Duodenal mucosa (tissue), 2 donors: ENCODE measurements around the gene EML6.

Experiments used
- H3K27ac ChIP-seq: one replicate; pipeline ENCODE4 v1.7.0; 2013; ENCODE audit warnings: low read depth, low read length
- H3K27me3 ChIP-seq, 2 donors: one replicate each; pipeline ENCODE4 v1.7.0; 2013; ENCODE audit warnings: low read length in 2 of 2, control low read depth in 1 of 2; ENCODE audit not compliant: insufficient read depth in 2 of 2, control insufficient read depth in 1 of 2
- H3K36me3 ChIP-seq, 2 donors: one replicate each; pipeline ENCODE4 v1.7.0; 2013; ENCODE audit warnings: low read length in 2 of 2, control low read depth in 1 of 2; ENCODE audit not compliant: insufficient read depth in 2 of 2, control insufficient read depth in 1 of 2
- H3K4me1 ChIP-seq, 2 donors: one replicate each; pipeline ENCODE4 v1.7.0; 2013; ENCODE audit warnings: low read length in 2 of 2, control low read depth in 1 of 2; ENCODE audit not compliant: insufficient read depth in 2 of 2, control insufficient read depth in 1 of 2
- H3K4me3 ChIP-seq, 2 donors: one replicate each; pipeline ENCODE4 v1.7.0; 2013; ENCODE audit warnings: low read length in 2 of 2, low read depth in 1 of 2
- H3K9ac ChIP-seq, 2 donors: one replicate each; pipeline ENCODE4 v1.7.0; 2013; ENCODE audit warnings: low read length in 2 of 2, low read depth in 1 of 2
- H3K9me3 ChIP-seq, 2 donors: one replicate each; pipeline ENCODE4 v1.7.0; 2013; ENCODE audit warnings: low read length in 2 of 2, control low read depth in 1 of 2; ENCODE audit not compliant: control insufficient read depth in 1 of 2

Gene EML6

DNA sequence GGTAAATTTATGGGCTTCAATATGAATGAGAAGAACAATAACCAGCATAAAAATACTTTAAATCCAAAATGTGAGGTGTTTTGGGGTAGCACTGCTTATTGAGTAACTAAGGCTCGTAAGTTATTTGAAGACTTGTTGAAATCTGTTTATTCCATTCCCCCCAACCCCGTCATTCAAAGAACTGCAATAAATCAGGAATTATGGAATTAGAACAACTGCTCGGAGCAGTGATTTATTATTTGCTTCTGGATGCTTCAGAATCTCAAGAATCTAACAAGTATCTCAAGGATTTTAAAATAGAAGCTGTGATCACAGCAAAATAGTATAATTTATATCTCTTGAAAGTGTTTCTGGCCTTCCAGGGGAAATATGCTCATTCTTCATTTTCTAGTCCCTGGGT lies 86.8 kb downstream of the EML6 start:
- no peak overlapping the region for H3K27ac ChIP-seq
- H3K9ac ChIP-seq: no peak overlapping the region

DNA sequence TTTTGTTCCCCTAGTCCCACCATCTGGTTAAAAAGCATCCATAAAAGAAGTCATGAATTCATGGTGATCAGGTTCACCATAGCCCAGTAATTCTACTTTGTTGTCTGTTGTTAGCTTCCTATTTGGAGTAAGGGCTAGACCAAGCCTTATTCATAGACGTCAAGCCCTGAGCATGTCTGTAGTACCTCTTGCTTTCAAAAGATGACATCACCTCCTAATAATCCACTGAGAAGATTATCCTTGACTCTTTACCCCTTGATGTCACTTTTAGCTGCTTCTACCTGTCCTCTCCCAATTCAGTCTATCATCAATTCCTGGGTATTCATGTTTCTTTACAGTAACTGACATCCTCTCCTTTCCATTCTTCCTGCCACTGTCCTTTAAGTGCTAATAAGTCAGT lies 90.1 kb downstream of the EML6 start:
- H3K9ac ChIP-seq: no peak overlapping the region
- no peak overlapping the region for H3K27ac ChIP-seq
- no peaks in the 10 kb centered on the region for H3K4me1 ChIP-seq
- no peaks in the 10 kb centered on the region for H3K27me3 ChIP-seq
- no peaks in the 10 kb centered on the region for H3K9me3 ChIP-seq
- H3K4me3 ChIP-seq: no peak overlapping the region
- H3K36me3 ChIP-seq: no peaks in the 10 kb centered on the region

More for the DNA sequence above, 86.8 kb downstream of the EML6 start:
- no peaks in the 10 kb centered on the region for H3K27me3 ChIP-seq
- no peaks in the 10 kb centered on the region for H3K36me3 ChIP-seq
- H3K9me3 ChIP-seq: no peaks in the 10 kb centered on the region
- no peak overlapping the region for H3K4me3 ChIP-seq
- no peaks in the 10 kb centered on the region for H3K4me1 ChIP-seq

DNA sequence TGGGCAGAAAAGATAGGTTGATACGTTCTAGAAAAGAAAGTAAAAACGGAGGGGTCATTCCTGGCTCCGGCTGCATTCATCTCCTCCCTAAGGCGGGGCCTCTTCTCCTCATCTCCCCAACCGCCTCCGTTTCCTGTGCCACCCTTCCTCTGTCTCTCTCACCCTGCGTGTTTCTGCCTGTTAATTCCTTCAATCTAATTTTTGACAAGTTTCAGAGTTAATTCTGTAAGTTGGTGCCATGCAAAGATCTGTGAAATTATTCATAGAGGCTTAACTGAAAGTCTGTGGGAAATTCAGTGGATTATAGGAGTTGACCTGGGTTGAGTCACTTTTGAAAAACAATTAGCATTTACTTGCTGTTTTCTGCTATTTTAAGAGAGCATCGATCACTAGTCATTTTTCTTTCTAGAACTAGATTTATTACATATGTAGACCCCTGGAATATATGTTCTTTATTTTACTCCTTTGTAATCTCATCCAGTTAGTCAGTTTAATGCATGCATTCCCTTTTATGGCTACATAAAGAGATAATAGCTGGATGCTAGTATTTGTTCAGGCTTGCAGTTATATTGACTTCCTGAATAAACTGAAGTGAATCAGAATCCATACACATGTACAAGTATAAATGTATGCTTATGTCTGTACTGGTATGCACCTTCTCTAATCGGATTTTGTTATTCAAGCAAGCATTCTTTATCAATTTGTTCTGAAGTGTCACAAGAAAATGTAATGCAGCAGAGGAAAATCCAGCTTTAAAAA lies 91.1 kb downstream of the EML6 start:
- H3K4me1 ChIP-seq: no peaks in the 10 kb centered on the region
- no peaks in the 10 kb centered on the region for H3K36me3 ChIP-seq
- H3K9me3 ChIP-seq: no peaks in the 10 kb centered on the region
- no peak overlapping the region for H3K9ac ChIP-seq
- no peak overlapping the region for H3K27ac ChIP-seq
- H3K4me3 ChIP-seq: no peak overlapping the region
- H3K27me3 ChIP-seq: no peaks in the 10 kb centered on the region

DNA sequence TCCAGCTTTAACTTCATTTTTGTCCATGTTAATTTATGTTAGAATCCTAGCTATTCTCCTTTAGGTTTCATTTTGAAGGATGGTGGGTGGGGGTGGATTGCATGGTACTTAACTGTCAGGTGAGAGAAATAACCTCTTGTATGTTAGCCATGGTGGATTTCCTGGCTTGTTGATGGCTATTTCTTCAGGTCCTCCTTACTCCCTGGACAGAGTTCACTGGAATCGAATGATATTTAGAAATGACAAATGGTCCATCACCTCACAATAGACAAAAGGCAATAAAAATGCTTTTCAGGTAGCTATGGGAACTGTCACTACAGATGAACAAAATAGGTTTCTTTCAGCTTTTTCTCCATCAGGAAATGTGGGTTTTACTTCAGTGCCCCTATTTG lies 91.7 kb downstream of the EML6 start:
- Histone ChIP-seq H3K9ac (no peak overlapping the region), H3K27me3 (no peaks in the 10 kb centered on the region), H3K4me1 (no peaks in the 10 kb centered on the region), H3K27ac (no peak overlapping the region), H3K9me3 (no peaks in the 10 kb centered on the region), H3K36me3 (no peaks in the 10 kb centered on the region), H3K4me3 (no peak overlapping the region)

DNA sequence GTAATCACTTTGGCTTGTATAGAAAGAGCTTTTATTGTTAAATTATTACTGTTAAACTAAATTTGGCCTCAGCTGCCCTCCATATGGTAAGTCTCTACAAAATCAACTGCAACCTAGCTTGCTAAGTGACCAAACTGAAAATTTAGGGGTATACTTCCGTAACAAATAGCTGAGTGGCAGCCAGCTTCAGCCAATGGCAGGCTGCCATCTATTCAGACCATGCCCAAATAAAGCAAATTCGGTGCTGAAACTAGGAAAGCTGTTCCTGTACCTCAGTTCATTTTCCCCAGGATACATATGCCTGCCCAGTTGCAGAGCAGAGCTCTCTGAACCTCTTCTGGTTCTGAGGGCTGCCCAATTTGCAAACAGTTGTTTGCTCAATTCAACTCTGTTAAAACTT lies 94.8 kb downstream of the EML6 start:
- Histone ChIP-seq H3K4me3 (no peak overlapping the region), H3K9me3 (no peaks in the 10 kb centered on the region), H3K36me3 (no peaks in the 10 kb centered on the region), H3K27ac (no peak overlapping the region), H3K4me1 (no peaks in the 10 kb centered on the region), H3K9ac (no peak overlapping the region), H3K27me3 (no peaks in the 10 kb centered on the region)

DNA sequence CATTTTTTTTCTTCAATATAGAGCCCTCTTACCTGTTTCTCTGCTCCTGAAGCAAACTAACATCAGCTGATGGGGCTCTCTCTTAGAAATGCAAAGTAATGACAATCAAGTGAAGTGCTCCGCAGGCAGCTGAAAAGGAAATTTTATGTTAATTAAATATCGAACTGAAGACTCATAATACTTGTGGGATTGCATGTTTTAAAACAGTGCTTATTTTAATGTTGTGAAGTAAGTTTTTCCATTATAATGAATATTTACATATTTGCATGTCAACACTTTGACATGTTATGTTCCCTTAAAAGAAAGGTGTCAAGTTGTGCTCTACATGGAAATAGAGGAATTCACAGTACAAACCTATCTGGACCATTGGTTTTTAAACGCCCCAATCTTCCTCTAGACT lies 97.1 kb downstream of the EML6 start:
- Histone ChIP-seq H3K4me1 (no peaks in the 10 kb centered on the region), H3K4me3 (no peak overlapping the region), H3K9me3 (no peaks in the 10 kb centered on the region), H3K27me3 (no peaks in the 10 kb centered on the region), H3K27ac (no peak overlapping the region), H3K9ac (no peak overlapping the region), H3K36me3 (no peaks in the 10 kb centered on the region)

DNA sequence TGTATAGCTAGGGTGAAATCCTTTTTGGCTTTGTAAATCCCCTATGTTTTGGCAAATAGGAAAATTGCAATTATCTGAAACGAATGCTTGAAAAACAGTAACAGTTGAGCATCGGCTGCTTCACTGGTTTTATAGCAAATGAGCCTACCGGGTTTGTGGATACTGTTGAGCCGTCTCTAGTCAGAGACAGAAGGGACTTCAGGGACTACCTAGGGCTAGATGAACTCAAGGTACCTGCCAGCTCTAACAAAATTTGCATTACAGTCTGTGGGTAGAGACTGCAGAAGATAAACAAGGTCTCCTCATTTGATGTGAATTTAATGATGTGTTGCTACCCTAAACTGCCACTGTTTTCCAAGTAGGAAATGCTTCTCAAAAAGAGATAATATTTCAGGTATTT lies 101.1 kb downstream of the EML6 start:
- H3K36me3 ChIP-seq: no peaks in the 10 kb centered on the region
- H3K27ac ChIP-seq: no peak overlapping the region
- H3K4me1 ChIP-seq: no peaks in the 10 kb centered on the region
- no peaks in the 10 kb centered on the region for H3K27me3 ChIP-seq
- H3K9ac ChIP-seq: no peak overlapping the region
- no peak overlapping the region for H3K4me3 ChIP-seq
- H3K9me3 ChIP-seq: no peaks in the 10 kb centered on the region

DNA sequence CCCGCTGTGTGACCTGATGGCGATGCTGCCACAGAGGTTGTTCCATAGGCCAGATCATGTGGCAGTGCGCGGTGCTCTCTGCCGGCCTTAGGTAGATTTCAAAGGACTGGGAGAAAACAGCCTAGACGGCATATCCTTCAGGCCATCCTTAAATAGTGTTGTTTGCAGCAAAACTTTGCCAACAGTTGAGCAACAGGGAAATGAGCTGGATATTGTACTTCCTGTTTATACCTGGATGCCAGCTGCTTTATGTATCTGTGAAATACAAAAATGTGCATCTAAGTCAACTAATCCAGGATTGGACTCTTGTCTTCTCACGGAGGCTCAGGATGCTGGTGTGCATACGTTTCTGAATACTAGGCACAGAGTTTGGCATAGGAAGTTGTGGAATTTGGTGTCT lies 107.1 kb downstream of the EML6 start:
- H3K4me3 ChIP-seq: no peak overlapping the region
- no peaks in the 10 kb centered on the region for H3K36me3 ChIP-seq
- H3K27me3 ChIP-seq: no peaks in the 10 kb centered on the region
- no peaks in the 10 kb centered on the region for H3K9me3 ChIP-seq
- no peak overlapping the region for H3K9ac ChIP-seq
- H3K27ac ChIP-seq: no peak overlapping the region
- no peaks in the 10 kb centered on the region for H3K4me1 ChIP-seq

DNA sequence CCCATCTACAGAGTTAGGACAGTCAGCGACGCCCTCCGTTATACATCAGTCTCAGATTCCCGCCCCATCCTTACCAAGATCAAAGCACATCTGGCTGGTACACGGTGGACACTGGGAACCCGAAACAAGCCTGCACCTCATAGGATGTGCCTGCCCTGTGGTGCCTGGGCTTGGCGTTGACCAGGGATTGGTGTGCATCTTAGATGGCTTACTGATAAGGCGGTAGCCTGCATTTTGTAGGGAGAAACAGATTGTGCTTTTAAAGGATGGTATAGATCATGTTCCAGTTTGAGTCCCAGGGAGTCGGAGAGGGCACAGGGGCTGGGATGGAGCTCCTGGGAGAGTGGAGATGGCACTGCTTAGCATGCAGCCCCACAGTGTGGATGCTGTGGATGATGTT lies 108.0 kb downstream of the EML6 start:
- H3K36me3 ChIP-seq: no peaks in the 10 kb centered on the region
- H3K4me3 ChIP-seq: no peak overlapping the region
- H3K27ac ChIP-seq: no peak overlapping the region
- H3K4me1 ChIP-seq: no peaks in the 10 kb centered on the region
- no peaks in the 10 kb centered on the region for H3K9me3 ChIP-seq
- no peak overlapping the region for H3K9ac ChIP-seq
- no peaks in the 10 kb centered on the region for H3K27me3 ChIP-seq

DNA sequence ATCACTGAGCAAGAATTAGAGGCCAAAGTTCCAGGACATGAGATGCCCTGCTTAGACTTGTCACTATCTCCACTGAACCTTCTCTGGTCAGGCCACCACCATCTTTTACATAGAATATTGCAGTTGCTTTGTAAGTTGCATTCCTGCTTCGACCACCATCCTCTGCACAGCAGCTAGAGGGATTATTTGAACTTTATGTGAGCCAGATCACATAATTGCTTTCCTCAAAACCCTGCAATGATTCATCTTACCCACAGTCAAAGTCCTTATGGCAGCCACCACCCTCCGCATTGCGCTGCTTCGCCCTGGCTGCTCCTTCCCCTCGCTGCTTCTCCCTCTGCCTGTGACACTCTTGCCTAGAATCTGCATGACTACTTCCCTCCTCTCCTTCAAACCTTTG lies 111.3 kb downstream of the EML6 start:
- Histone ChIP-seq H3K27ac (no peak overlapping the region), H3K27me3 (no peaks in the 10 kb centered on the region), H3K4me3 (no peak overlapping the region), H3K4me1 (no peaks in the 10 kb centered on the region), H3K9ac (no peak overlapping the region), H3K36me3 (no peaks in the 10 kb centered on the region), H3K9me3 (no peaks in the 10 kb centered on the region)

DNA sequence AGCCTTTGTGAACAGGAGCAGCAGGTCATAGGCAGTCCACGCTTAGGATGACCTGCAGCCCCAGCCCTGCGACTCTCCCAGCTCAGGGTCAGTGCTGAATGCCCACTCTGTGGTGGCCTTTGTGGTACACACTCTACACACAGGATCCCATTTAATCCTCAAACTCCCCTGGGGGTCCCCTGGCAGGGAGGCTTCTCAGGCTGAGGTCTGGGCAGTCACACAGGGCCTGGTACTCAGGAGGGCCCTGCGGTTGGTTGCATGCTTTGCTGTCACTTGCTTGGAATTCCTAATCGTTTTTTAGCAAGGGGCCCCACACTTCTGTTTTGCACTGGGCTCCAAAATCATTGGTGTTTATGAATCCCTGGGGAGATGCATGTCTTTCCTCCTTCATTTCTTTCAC lies 113.0 kb downstream of the EML6 start:
- Histone ChIP-seq H3K4me1 (no peaks in the 10 kb centered on the region), H3K4me3 (no peak overlapping the region), H3K27ac (no peak overlapping the region), H3K27me3 (no peaks in the 10 kb centered on the region), H3K9ac (no peak overlapping the region), H3K36me3 (no peaks in the 10 kb centered on the region), H3K9me3 (no peaks in the 10 kb centered on the region)
